ENCODE data around the gene DNASE1L1. TPM values are rescaled to one million over a fixed set of nuclear protein-coding genes. Genes with fewer than 3 reads are reported as not detected.

The DNASE1L1 gene
- total and polyA plus RNA-seq, 2 donors (not counting 1 experiment from before 2014, with no cell fraction given): 24.6 to 49.2 TPM

GRCh38 chrX:154375156-154375504 is 33.9 kb downstream of the DNASE1L1 start:
- Histone ChIP-seq H2AFZ (ENCODE audit: insufficient read depth, low read depth, low read length, poor library complexity, severe bottlenecking) (no peak overlapping the region), H3K4me2 (replicated peaks; ENCODE audit: low read depth, low read length, poor library complexity, severe bottlenecking) (peak overlapping the region; percentile 74), H3K79me2 (ENCODE audit: control insufficient read depth, insufficient read depth, low read length) (peaks cover 16% of the 10 kb centered on the region), H3K27me3 (replicated peaks in 1 of 4; ENCODE audit: control extremely low read depth in 1 of 4, control insufficient read depth in 3 of 4, insufficient read depth in 4 of 4, low read length in 3 of 4) (no peaks in the 10 kb centered on the region), H4K20me1 (ENCODE audit: control insufficient read depth, insufficient read depth, low read length, poor library complexity, severe bottlenecking) (no peaks in the 10 kb centered on the region), H3K9me3 (ENCODE audit: control extremely low read depth in 1 of 3, control insufficient read depth in 2 of 3, insufficient read depth in 1 of 3, low read length in 2 of 3) (no peaks in the 10 kb centered on the region), H3K9ac (ENCODE audit: low read length) (no peak overlapping the region), H3K27ac (ENCODE audit: low read length in 2 of 2) (no peak overlapping the region), H3K4me3 (ENCODE audit: control extremely low read depth in 1 of 5, extremely low read depth in 1 of 5, insufficient read depth in 1 of 5, low read depth in 2 of 5, low read length in 4 of 5) (no peak overlapping the region), H3K4me1 (ENCODE audit: control insufficient read depth in 2 of 2, insufficient read depth in 2 of 2, low read length in 2 of 2) (peaks cover 31 to 50% of the 10 kb centered on the region in 2 donors), H3K36me3 (replicated peaks in 1 of 2; ENCODE audit: control extremely low read depth in 1 of 2, control insufficient read depth in 1 of 2, extremely low read depth in 1 of 2, insufficient read depth in 2 of 2, low read length in 1 of 2) (peaks cover 0 to under 1% of the 10 kb centered on the region in 2 experiments)
- Mint-ChIP-seq H3K4me3 (peak overlapping the region; percentile 53), H3K27ac (peak overlapping the region; percentile 37), H3K4me1 (peaks cover 29% of the 10 kb centered on the region), H3K9me3 (ENCODE audit: insufficient read depth) (no peaks in the 10 kb centered on the region), H3K27me3 (no peaks in the 10 kb centered on the region)
- DNase-seq (no peak), ATAC-seq (ENCODE audit: low read depth) (no peak)
- POLR2A ChIA-PET: interaction anchor here (0.9 to 1.2 kb wide), 2 partner anchors 32 to 159 kb away, joined by 3 to 7 read pairs; no protein-coding TSS in a partner anchor
- WGBS (ENCODE audit: insufficient coverage): 100% methylated on average over 1 of the region's 10 CpGs
- CTCF ChIA-PET: interaction anchor here (1.6 to 3.2 kb wide), 2 partner anchors 8 to 159 kb away, joined by 6 to 45 read pairs; no protein-coding TSS in a partner anchor
- TF ChIP-seq CTCF (IDR thresholded peaks at IDR 0.05): no peak
- intact Hi-C loops (cut with micrococcal nuclease): loop anchor here (5.0 to 10.0 kb wide), 2 partner anchors 280 to 403 kb away; partner anchors contain the start of genes HCFC1, MECP2 and TMEM187

- intact Hi-C loops (cut with micrococcal nuclease): loop anchor here (1.0 to 10.0 kb wide), 4 partner anchors 143 to 402 kb away; partner anchors contain the start of genes FAM3A, HCFC1, MECP2 and TMEM187
- H3K36me3 ChIP-seq (replicated peaks in 1 of 2; ENCODE audit: control extremely low read depth in 1 of 2, control insufficient read depth in 1 of 2, extremely low read depth in 1 of 2, insufficient read depth in 2 of 2, low read length in 1 of 2): no peaks in the 10 kb centered on the region
- peak within 1 kb of the TSS; percentile 29 for H3K9ac ChIP-seq (ENCODE audit: low read length)
- peak within 1 kb of the TSS; percentile 22 for H2AFZ ChIP-seq (ENCODE audit: insufficient read depth, low read depth, low read length, poor library complexity, severe bottlenecking)
- 10% methylated on average over 64 of the region's 95 CpGs for WGBS (ENCODE audit: insufficient coverage)
- H3K27me3 Mint-ChIP-seq: no peaks in the 10 kb centered on the region
- peaks cover 27 to 44% of the 10 kb centered on the region in 2 donors for H3K4me1 ChIP-seq (ENCODE audit: control insufficient read depth in 2 of 2, insufficient read depth in 2 of 2, low read length in 2 of 2)
- POLR2A ChIA-PET: interaction anchor here (0.6 to 1.2 kb wide), 3 partner anchors 24 to 159 kb away, joined by 3 to 7 read pairs (median 3); no protein-coding TSS in a partner anchor
- H3K9me3 Mint-ChIP-seq (ENCODE audit: insufficient read depth): no peaks in the 10 kb centered on the region
- no peak within 1 kb of the TSS for H3K27ac ChIP-seq (ENCODE audit: low read length in 2 of 2)
- no peak for ATAC-seq (ENCODE audit: low read depth)
- peak; percentile 60 for DNase-seq
- H3K79me2 ChIP-seq (ENCODE audit: control insufficient read depth, insufficient read depth, low read length): peaks cover 16% of the 10 kb centered on the region
- peak within 1 kb of the TSS; percentile 70 for H3K4me3 Mint-ChIP-seq
- H3K27ac Mint-ChIP-seq: peak within 1 kb of the TSS; percentile 59
- peaks cover 25% of the 10 kb centered on the region for H3K4me1 Mint-ChIP-seq
- H3K4me3 ChIP-seq (ENCODE audit: control extremely low read depth in 1 of 5, extremely low read depth in 1 of 5, insufficient read depth in 1 of 5, low read depth in 2 of 5, low read length in 4 of 5): peak within 1 kb of the TSS in 4 of 5 experiments; percentile 15 to 46 (median 29)
- H3K4me2 ChIP-seq (replicated peaks; ENCODE audit: low read depth, low read length, poor library complexity, severe bottlenecking): peak within 1 kb of the TSS; percentile 74
- H3K9me3 ChIP-seq (ENCODE audit: control extremely low read depth in 1 of 3, control insufficient read depth in 2 of 3, insufficient read depth in 1 of 3, low read length in 2 of 3): no peaks in the 10 kb centered on the region
- CTCF ChIA-PET: interaction anchor here (0.8 to 3.2 kb wide), 7 partner anchors 9 to 160 kb away, joined by 3 to 45 read pairs (median 5); partner anchors contain the start of genes RPL10 and SLC10A3
- TF ChIP-seq EZH2 (IDR thresholded peaks at IDR 0.05; ENCODE audit: borderline replicate concordance, insufficient read depth, low read depth, low read length, poor library complexity, severe bottlenecking): no peak
- no peak for TF ChIP-seq CTCF (IDR thresholded peaks at IDR 0.05)
- H3K27me3 ChIP-seq (replicated peaks in 1 of 4; ENCODE audit: control extremely low read depth in 1 of 4, control insufficient read depth in 3 of 4, insufficient read depth in 4 of 4, low read length in 3 of 4): no peaks in the 10 kb centered on the region
- no peaks in the 10 kb centered on the region for H4K20me1 ChIP-seq (ENCODE audit: control insufficient read depth, insufficient read depth, low read length, poor library complexity, severe bottlenecking)
Measured at GRCh38 chrX:154374313-154375155, 34.5 kb downstream of the DNASE1L1 start, which contains the start of gene FLNA. FLNA (minus strand) TSS chrX:154374634; CDS start chrX:154371245, 3,389 bp downstream.

Data from B cell (primary cell).